Fibroblast of mammary gland (primary cell): ENCODE measurements around the gene MET.

Source experiments
- DNase-seq: peaks from one replicate; pipeline ENCODE4 v3.0.0-alpha.2; 2010; ENCODE audit warnings: low read depth
- H3K4me3 ChIP-seq: 2 replicates; pipeline ENCODE4 v1.5.1; 2011; ENCODE audit warnings: low read depth, mild to moderate bottlenecking, low read length, moderate library complexity; ENCODE audit not compliant: control insufficient read depth
- TF ChIP-seq, protein P1 (sequence below): conservative IDR thresholded peaks from 2 replicates; pipeline ENCODE4 v1.5.1; 2011; ENCODE audit warnings: low read depth, low read length, inconsistent platforms; ENCODE audit not compliant: control insufficient read depth, insufficient read depth

MET gene

DNA sequence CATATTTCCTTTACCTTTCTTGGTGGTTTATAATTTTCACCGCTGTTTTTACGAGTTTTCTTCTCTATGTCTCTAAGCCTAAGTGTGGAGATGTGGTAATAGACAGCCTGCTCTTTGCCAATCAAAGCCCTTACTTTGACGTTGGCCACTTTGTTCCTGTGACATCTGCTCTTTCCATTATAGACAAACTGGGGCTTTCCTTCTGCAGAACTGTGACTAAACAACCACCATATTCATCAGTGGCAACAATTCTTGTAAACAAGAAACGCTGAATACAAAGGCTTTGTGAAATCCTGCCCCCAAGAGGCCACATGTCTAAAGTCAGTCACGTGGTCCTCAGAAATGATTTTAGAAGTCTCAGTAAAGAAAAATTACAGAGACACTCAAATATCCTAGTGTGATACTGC is 130.8 kb downstream of the MET start:
- no peak overlapping the region for H3K4me3 ChIP-seq
- TF ChIP-seq, protein P1, sequence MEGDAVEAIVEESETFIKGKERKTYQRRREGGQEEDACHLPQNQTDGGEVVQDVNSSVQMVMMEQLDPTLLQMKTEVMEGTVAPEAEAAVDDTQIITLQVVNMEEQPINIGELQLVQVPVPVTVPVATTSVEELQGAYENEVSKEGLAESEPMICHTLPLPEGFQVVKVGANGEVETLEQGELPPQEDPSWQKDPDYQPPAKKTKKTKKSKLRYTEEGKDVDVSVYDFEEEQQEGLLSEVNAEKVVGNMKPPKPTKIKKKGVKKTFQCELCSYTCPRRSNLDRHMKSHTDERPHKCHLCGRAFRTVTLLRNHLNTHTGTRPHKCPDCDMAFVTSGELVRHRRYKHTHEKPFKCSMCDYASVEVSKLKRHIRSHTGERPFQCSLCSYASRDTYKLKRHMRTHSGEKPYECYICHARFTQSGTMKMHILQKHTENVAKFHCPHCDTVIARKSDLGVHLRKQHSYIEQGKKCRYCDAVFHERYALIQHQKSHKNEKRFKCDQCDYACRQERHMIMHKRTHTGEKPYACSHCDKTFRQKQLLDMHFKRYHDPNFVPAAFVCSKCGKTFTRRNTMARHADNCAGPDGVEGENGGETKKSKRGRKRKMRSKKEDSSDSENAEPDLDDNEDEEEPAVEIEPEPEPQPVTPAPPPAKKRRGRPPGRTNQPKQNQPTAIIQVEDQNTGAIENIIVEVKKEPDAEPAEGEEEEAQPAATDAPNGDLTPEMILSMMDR = peak; percentile 56
- DNase-seq = peak; percentile 83

DNA sequence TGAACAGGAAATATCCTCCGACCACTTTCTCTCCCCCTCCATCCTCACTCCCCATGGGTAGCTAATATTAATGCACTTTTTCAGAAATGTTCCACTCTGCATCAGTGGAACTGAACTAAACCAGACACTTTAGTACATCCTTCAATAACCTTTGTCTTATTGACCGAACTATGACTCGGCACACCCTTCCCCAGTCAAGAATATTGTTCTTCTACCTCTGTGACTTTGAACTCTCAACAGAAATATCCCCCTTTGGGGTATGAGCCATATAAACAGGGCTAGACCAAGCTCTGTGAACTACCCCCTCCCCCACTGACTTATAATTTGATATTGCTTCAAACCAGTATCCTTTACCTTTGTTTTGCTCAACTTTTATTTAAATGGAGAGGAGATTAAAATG is 132.5 kb downstream of the MET start:
- H3K4me3 ChIP-seq = no peak overlapping the region

DNA sequence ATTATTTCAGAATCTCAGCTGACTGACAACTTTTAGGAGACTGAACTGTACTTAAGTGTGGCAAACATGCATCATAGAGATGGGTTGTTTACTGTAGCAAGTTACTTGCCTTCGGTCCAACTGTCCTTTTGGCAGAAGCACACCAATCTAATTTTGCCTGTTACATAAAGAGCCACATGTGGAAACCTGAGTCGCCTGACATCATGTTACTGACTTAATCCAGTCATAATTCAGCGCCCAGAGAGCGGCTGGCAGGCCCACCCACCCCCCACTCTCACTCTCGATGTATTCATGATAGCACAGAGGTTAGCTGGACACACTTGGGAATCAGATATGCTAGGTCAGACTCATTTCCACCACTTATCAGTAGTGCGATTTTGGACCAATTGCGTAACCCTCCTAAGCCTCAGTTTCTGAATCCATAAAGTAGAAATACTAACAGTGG is 133.1 kb downstream of the MET start:
- TF ChIP-seq, protein P1 = no peak
- peak; percentile 75 for DNase-seq

More for the DNA sequence above, 132.5 kb downstream of the MET start:
- TF ChIP-seq, protein P1 = no peak
- DNase-seq = no peak

DNA sequence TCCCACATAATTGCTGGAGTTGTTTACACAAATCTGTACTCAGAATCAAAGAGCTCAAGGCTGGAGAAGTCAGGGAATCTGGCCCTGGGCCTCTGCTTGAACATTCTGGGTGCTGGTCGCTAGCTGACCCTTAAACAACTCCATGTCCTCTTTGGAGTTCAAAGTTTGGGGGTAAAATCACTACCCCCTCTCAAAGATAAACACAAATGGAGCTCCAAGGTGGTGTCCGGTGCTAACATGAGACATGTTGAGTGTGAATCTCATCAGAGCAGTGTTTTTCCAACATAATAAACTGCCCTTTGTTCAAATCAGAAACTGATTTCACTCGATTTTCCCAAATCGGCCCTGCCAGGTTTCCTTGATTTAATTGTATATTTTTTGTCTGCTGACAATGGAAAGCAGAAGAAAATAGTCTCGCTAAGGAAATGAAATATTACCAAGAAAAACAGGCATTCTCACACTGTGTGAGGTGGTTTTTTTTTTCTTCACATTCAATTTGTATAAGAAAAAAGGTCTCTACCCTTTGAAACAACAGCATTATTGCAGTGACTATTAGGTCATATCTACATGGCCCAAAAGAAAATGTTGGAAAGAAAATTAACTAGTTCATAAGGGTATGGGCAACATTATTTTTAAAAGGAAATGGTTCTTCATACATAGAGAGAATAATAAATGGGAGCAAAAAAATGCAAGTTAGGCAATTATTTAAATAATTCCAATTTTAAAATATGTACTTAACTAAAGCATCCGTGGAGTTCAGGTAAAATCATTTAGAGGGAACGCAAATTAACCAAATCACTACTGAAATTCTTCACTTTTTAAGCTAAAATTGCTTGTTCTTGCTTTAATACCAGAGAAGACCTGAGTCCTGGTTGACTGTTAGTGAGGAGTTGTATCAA is 134.3 kb downstream of the MET start:
- no peak for DNase-seq
- TF ChIP-seq, protein P1 = no peak
- H3K4me3 ChIP-seq = no peak overlapping the region

More for the DNA sequence above, 133.1 kb downstream of the MET start:
- H3K4me3 ChIP-seq = no peak overlapping the region

DNA sequence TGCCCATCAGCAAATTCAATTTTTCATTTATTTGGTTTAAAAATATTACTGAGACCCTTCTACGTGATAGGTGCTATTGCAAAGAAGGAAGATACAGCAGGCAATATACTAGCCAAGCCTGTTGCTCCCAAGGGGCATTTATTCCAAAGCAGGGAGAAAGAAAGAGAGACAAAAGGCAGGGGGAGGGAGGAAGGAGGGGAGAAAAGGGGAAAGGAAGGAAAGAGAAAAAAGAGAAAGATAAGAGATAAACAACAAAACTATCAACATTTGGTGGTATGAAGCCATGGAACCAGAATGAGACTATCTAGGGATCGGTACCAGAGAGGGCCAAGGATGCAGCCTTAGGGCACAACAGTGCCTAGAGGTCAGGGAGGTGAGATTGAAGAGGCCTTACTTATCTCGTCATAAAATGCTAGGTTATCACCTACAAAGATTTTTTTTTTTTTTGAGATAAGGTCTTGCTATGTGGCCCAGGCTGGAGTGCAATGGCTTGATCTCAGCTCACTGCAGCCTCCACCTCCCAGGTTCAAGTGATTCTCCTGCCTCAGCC is 135.1 kb downstream of the MET start:
- H3K4me3 ChIP-seq = no peak overlapping the region
- no peak for DNase-seq
- TF ChIP-seq, protein P1 = no peak

DNA sequence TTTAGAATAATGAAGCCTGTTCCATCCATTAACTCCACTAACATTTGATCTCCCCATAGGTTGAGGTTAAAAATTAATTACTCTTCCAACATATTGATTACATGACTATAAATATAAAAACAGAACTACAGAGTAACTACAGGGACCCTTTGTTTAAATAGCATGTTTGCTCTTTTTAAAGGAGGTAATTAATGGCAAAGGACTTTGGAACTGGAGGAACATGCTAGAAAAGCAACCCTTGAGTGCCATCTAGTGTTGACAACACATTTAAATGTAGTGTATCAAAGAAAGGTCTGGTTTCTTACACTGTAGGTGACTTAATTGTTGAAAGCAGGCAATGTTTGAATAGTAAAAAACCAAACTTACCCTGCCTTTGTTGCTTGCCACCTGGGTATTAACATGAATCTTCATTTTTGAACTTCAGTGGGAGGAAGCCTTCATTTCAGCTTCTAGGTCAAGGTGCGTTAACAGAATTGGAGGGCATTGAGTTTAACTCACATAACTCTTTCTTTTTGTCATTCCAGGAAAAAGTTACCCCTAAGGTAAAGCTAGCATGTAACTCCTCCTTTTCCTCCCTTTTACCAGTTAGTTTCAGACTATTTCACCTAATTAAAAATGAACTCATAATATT is 137.8 kb downstream of the MET start:
- peak; percentile 77 for DNase-seq
- TF ChIP-seq, protein P1 = peak; percentile 66
- no peak overlapping the region for H3K4me3 ChIP-seq
